Raji (cell line): ENCODE measurements around the gene GPR15.

Experiments
- POLR2A ChIP-seq: IDR thresholded peaks from 2 replicates; pipeline ENCODE4 v1.6.1; 2011; ENCODE audit warnings: low read depth, low read length, control low read depth; ENCODE audit not compliant: insufficient read depth

The GPR15 gene

DNA sequence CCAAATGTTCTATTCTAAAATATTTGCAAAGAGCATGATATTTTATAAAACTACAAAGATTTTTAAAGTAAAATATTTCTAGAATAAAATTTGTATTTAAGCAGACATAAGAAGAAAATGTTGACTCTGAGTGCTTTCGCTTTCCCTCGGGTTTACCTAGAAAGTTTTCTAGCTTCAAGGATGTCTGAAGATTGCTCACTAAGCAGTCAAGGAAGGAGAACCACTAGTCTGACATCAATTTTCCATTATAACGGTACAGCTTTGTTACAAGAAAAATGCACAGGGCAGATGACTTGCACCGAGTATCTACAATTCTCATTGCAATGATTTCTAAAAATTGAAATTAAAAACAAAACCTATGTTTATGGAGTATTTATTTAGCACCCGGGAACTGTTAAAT, 14.2 kb downstream of the GPR15 start:
- no peak for TF ChIP-seq POLR2A

DNA sequence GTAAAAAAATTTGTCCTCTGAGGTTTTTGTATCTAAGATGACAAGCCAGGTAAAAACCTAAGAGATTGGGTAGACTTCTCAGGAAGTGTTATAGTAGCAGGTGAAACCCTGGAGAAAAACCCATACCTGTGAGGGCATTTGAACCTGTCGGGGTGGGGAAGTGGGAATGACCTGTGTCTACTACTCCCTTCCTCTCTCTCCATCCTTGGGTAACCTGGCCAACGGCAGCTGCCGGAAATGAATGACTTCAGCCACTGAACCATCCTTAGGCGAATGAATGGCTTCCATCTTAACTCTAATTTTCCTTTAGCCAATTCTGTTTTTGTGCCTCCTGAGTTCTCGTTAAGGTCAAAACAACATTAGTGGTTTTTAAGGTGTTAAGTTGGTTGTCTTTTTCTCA, 16.8 kb downstream of the GPR15 start:
- TF ChIP-seq POLR2A, result no peak

- no peak for TF ChIP-seq POLR2A
Measured at GRCh38 chr3:98550833-98551232, 19.1 kb downstream of the GPR15 start.

DNA sequence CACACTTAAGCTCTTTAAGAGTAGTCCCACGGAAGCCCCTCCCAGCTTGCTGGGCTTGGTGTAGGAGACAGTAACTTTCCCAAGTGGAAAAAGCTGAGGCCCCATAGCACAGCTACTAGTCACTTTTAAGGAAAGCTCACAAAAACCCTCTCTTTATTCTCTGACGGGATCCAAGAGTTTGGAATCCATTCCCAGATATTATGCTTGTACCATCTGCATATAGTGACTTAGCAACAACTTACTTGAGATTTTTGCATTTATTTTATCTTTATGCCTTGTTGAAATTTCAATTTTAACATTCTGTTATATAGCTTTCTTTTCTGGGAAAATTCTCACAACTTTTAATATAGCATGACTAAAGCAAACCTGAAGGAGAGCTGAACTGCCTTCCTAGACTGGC, 19.5 kb downstream of the GPR15 start:
- TF ChIP-seq POLR2A, result no peak

DNA sequence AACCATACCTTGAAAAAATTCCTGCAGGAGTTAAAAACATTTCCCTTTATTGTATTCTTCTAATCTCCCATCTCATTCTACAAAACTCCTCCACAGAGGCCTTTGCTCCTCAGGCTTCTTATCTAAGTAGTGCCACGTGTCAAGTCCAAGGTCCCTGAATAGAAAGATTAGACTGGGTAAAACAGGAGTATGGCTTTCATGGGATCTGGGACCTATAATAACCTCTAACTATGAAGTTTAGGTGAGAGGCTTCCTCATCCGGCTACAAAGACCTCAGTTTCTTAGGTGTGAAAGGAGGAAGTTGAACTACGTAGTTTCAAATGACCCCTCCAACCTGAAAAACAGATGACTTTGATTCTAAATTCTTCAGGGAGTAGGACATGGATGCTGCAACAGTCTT, 20.0 kb downstream of the GPR15 start:
- no peak for TF ChIP-seq POLR2A

DNA sequence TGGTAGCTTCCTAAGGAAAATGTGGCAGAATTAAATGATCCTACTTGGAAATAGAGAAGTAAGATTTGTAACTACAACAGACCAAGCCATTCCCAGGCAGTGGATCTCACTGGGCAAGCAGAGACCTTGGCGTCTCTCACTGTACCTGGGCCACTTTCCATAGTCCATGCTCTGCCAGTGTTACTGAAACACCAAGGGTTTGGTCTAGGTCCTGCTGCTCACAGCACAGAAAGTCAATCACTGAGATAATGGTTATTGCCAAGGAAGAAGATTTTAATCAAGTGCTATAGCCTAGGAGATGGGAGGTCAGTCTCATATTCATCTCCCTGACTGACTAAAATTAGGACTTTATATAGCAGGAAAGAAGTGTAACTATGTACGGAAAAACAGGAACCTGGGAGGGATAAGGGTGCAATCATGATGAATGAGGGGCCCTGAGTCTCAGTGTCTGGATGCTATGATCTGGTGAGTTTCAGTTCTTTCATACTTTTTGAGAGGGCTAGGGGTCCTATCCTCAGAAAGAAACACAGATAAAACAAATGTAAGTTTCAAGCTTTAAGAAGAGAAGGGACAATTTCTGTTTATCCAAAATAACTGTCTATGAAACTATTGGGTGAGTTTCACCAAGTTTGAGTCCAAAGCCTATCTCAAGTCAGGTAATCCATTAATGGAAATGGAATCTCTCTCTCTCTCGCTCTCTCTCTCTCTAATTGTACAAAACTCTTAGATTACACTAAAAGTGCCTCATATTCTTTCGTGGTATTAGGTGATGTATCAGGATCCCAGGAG, 20.6 kb downstream of the GPR15 start:
- no peak for TF ChIP-seq POLR2A

GRCh38 chr3:98553021-98553563, 21.3 kb downstream of the GPR15 start:
- no peak for TF ChIP-seq POLR2A

- TF ChIP-seq POLR2A, result no peak
Measured at GRCh38 chr3:98553753-98554152, 22.0 kb downstream of the GPR15 start.

- no peak for TF ChIP-seq POLR2A
Measured at GRCh38 chr3:98554580-98554979, 22.8 kb downstream of the GPR15 start.

GRCh38 chr3:98555025-98555379, 23.2 kb downstream of the GPR15 start:
- TF ChIP-seq POLR2A, result no peak

GRCh38 chr3:98556164-98557130, 24.7 kb downstream of the GPR15 start:
- TF ChIP-seq POLR2A, result no peak

DNA sequence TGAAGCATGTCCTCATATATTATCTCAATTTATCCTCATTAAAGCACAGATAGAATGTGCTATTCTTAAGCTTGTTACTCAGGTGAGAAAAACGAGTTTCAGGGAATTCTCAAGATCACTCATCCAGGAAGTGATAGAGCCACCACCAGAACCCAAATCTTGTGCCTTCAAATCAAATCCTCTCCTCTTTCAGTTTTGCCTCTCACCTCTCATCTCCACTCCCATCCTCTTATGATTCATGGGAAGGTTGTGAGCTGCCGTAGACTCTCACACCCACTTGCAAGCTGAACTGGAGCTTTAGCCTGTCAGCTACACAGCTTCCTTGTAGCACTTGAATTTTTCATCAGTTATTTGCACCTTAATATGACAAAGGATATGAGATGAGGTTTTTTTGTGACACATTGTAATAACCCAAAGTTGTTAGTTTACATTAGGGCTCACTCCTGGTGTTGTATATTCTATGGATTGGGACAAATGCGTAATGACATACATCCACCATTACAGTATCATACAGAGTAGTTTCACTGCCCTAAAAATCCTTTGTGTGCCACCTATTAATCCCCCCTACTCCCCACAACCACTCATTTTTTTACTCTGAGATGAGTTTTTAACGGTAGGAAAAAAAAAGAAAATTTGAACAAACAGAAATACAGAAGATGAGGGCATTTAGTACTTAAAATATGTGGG, 25.7 kb downstream of the GPR15 start:
- TF ChIP-seq POLR2A, result no peak

- no peak for TF ChIP-seq POLR2A
Measured at GRCh38 chr3:98558100-98558827, 26.5 kb downstream of the GPR15 start.

GRCh38 chr3:98560911-98561310, 29.1 kb downstream of the GPR15 start:
- no peak for TF ChIP-seq POLR2A
